Right lobe of liver (tissue), 6 donors: ENCODE results near the gene RETREG1. TPM values are rescaled to one million over a fixed set of nuclear protein-coding genes. Genes with fewer than 3 reads are reported as not detected.

Source experiments
- ATAC-seq, 4 donors: fragments of 200-7000 bp; cut with Tn5 transposase; one replicate each; pipeline ENCODE4 v1.9.1; 2020; ENCODE audit warnings: mild to moderate bottlenecking in 4 of 4, moderate library complexity in 4 of 4
- DNase-seq, 3 donors: peaks; one replicate each; pipeline ENCODE4 v3.0.0-alpha.2; 2020
- H3K27ac ChIP-seq, 3 donors: fragments of 200-600 bp; one replicate each; pipeline ENCODE4 v1.8.0; 2022
- H3K27me3 ChIP-seq, 2 donors: fragments of 200-600 bp; one replicate each; pipeline ENCODE4 v1.8.0; 2022
- H3K36me3 ChIP-seq, 4 donors: fragments of 200-600 bp; sonication (generic) in 1 of 4; one replicate each; pipeline versions ENCODE4 v1.5.1 to v1.8.0; 2017 to 2022; ENCODE audit warnings: control low read depth in 1 of 4
- H3K4me1 ChIP-seq, 4 donors: fragments of 200-600 bp; sonication (generic) in 1 of 4; one replicate each; pipeline versions ENCODE4 v1.5.1 to v1.8.0; 2017 to 2022; ENCODE audit warnings: control low read depth in 1 of 4
- H3K4me3 ChIP-seq, 3 donors: fragments of 200-600 bp; one replicate each; pipeline ENCODE4 v1.8.0; 2022
- H3K9me3 ChIP-seq, 4 donors: fragments of 200-600 bp; sonication (generic) in 1 of 4; one replicate each; pipeline versions ENCODE4 v1.5.1 to v1.8.0; 2017 to 2022; ENCODE audit warnings: control low read depth in 1 of 4
- CTCF ChIP-seq, 4 donors: fragments of 200-600 bp in 3 of 4; fragments of 450-650 bp in 1 of 4; IDR thresholded peaks; one replicate each; pipeline versions ENCODE4 v1.5.1 to v1.8.0; 2016 to 2022; ENCODE audit warnings: antibody characterized with exemption in 4 of 4, mild to moderate bottlenecking in 2 of 4
- POLR2A ChIP-seq: fragments of 450-650 bp; IDR thresholded peaks from one replicate; pipeline ENCODE4 v1.6.1; 2017; ENCODE audit warnings: antibody characterized with exemption, mild to moderate bottlenecking
- WGBS: methylation state at CpG from one replicate; pipeline ENCODE4 v1.1.6; 2018; ENCODE audit warnings: low coverage, low lambda C conversion rate; ENCODE audit not compliant: insufficient coverage; ENCODE audit errors: missing lambda C conversion rate; 5-methylcytosine and 5-hydroxymethylcytosine counted together
- intact Hi-C, 2 donors: fragments of 100-400 bp; cut with DNase I; formaldehyde crosslinking; loops; one replicate each; pipeline versions ENCODE4 v1.11.2 to v1.14.1; 2022
- total RNA-seq, 6 experiments: library from RNA; depleted of rRNA in 2 of 6; stranded (reverse); fragments of >200 nt in 2 of 6; fragmentation: NEBNext Ultra II Directional in 3 of 6; extraction: Animal tissue kit (Norgen Biotek cat#: 25700) in 3 of 6; gene quantifications; one replicate each; pipeline versions ENCODE4 v1.1.0 to v1.2.4, GENCODE V29; 2016 to 2023
- donor health status: DM: no; HTN: yes; CAD: no.
- donor health status: DM: no; HTN: no; CAD: no.
- donor health status: DM: no; HTN: no; CAD: no.
- donor health status: DM: no; HTN: yes; CAD: no.
- donor health status: DM: no; HTN: yes; CAD: no.

The RETREG1 gene
- total RNA-seq, 6 experiments from 2014 or later: 17.2 to 70.8 (median 30.2) TPM

DNA sequence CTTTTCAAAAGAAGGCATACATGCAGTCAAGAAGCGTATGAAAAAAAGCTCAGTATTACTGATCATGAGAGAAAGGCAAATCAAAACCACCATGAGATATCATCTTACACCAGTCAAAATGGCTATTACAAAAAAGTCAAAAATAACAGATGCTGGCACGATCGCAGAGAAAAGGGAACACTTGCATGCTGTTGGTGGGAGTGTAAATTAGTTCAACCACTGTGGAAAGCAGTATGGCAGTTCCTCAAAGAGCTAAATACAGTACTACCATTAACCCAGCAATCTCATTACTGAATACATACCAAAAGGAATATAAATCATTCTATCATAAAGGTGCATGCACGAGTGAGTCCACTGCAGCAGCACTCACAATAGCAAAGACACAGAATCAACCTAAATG, 24.5 kb downstream of the RETREG1 start:
- WGBS: 90% methylated on average over 4 of the region's 4 CpGs
- Histone ChIP-seq H3K4me1 (peaks cover 0 to 36% (median 14%) of the 10 kb centered on the region in 4 donors), H3K4me3 (no peak overlapping the region), H3K27ac (no peak overlapping the region), H3K9me3 (no peaks in the 10 kb centered on the region), H3K36me3 (no peaks in the 10 kb centered on the region), H3K27me3 (no peaks in the 10 kb centered on the region)
- TF ChIP-seq CTCF (IDR thresholded peaks at IDR 0.05): no peak
- no peak for TF ChIP-seq POLR2A
- DNase-seq: no peak
- no peak for ATAC-seq
- intact Hi-C loops: no loop called here

- no peak overlapping the region for H3K27ac ChIP-seq
- peaks cover 0 to 37% (median 14%) of the 10 kb centered on the region in 4 donors for H3K4me1 ChIP-seq
- no peaks in the 10 kb centered on the region for H3K36me3 ChIP-seq
- intact Hi-C loops: no loop called here
- ATAC-seq (no peak), DNase-seq (no peak)
- no peak for TF ChIP-seq POLR2A
- TF ChIP-seq CTCF (IDR thresholded peaks at IDR 0.05): no peak
- no peaks in the 10 kb centered on the region for H3K27me3 ChIP-seq
- no peaks in the 10 kb centered on the region for H3K9me3 ChIP-seq
- WGBS: 100% methylated on average over 2 of the region's 3 CpGs
- no peak overlapping the region for H3K4me3 ChIP-seq
Measured at GRCh38 chr5:16590685-16591084, 26.1 kb downstream of the RETREG1 start.

GRCh38 chr5:16589658-16590057, 27.1 kb downstream of the RETREG1 start:
- H3K4me1 ChIP-seq: peaks cover 0 to 47% (median 14%) of the 10 kb centered on the region in 4 donors
- H3K27me3 ChIP-seq: no peaks in the 10 kb centered on the region
- H3K36me3 ChIP-seq: no peaks in the 10 kb centered on the region
- H3K9me3 ChIP-seq: no peaks in the 10 kb centered on the region
- DNase-seq (peak; percentile 56 to 84 (median 75)), ATAC-seq (peak; percentile 78 to 90 (median 82))
- H3K27ac ChIP-seq: peak overlapping the region; percentile 17 to 82 (median 77)
- intact Hi-C loops: no loop called here
- TF ChIP-seq POLR2A (no peak), CTCF (IDR thresholded peaks at IDR 0.05) (no peak)
- H3K4me3 ChIP-seq: no peak overlapping the region
- WGBS: 47% methylated on average over 2 of the region's 3 CpGs

DNA sequence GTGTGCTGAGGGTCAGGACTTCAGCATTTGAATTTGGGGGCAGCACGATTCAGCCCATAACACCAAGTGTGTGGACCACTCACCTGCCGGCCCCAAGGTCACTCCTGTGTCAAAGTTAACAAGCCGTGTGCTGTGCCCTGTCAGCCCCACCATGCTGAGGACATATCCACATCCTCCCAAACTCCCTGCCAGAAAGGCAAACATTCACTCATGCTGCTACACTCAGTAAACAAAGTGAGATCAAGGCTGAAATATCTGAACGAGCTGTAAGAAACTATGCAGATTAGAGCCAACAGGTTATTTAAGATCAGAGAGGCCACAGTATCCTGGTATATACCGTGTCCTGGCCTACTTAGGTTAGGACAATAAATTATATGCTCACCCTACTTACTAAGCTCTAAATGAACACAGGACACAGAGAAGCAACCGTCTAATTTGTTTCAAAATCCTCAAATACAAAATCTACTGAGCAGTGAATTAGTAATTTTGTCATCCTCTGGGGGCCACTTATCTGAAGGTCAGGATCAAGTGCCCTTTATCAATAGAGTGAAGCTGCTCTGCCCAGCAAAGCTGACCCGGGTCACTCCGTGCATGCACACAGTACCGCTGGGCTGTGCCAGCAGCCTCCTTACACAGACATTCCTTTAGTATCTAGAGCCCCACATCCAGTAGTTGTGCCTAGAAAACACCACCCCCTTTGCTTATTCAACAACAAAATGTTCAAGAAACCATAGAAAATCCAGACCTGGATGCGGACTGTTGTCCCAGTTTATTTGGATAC, 28.2 kb downstream of the RETREG1 start:
- H3K36me3 ChIP-seq: no peaks in the 10 kb centered on the region
- peak overlapping the region in 2 of 3 donors; percentile 77 to 82 for H3K27ac ChIP-seq
- peaks cover 0 to 44% (median 12%) of the 10 kb centered on the region in 4 donors for H3K4me1 ChIP-seq
- 31% methylated on average over 10 of the region's 10 CpGs for WGBS
- TF ChIP-seq POLR2A: no peak
- no peak for TF ChIP-seq CTCF (IDR thresholded peaks at IDR 0.05)
- H3K27me3 ChIP-seq: no peaks in the 10 kb centered on the region
- peak; percentile 77 to 83 (median 82) for ATAC-seq
- intact Hi-C loops: no loop called here
- DNase-seq: peak; percentile 56 to 85 (median 78)
- no peaks in the 10 kb centered on the region for H3K9me3 ChIP-seq
- no peak overlapping the region for H3K4me3 ChIP-seq
